ENCODE data around the gene VAV1. TPM values are rescaled to one million over a fixed set of nuclear protein-coding genes. Genes with fewer than 3 reads are reported as not detected.

Gene VAV1
- total and polyA plus RNA-seq, 9 of the 15 experiments (the other 6 are each of a cell fraction or from before 2014, with no cell fraction given) = 0.46 to 20.1 (median 11.1) TPM

GRCh38 chr19:6776999-6777398 is 4.5 kb downstream of the VAV1 start:
- CTCF ChIA-PET (ENCODE audit: low intra/inter-chr PET ratio) = no interaction called here
- H3K36me3 ChIP-seq (ENCODE audit: control insufficient read depth, insufficient read depth, low read length) = no peaks in the 10 kb centered on the region
- intact Hi-C loops (cut with micrococcal nuclease) (no loop called here), in situ Hi-C loops (cut with MboI) (no loop called here)
- DNase-seq (ENCODE audit: extremely low read depth in 1 of 4, low spot score in 3 of 4) (no peak), FAIRE-seq (no peak), ATAC-seq (no peak)
- H3K9me3 ChIP-seq (replicated peaks; ENCODE audit: control insufficient read depth, insufficient read depth, low read depth, low read length) = no peaks in the 10 kb centered on the region
- no peaks in the 10 kb centered on the region for H3K27me3 ChIP-seq (ENCODE audit: control insufficient read depth in 2 of 2, insufficient read depth in 2 of 2, low read length in 2 of 2)
- H3K4me2 ChIP-seq (ENCODE audit: insufficient read depth, low read length) = no peak overlapping the region
- H3K4me3 ChIP-seq = no peak overlapping the region
- H3K9ac ChIP-seq (ENCODE audit: insufficient read depth in 1 of 2, low read depth in 2 of 2, low read length in 2 of 2) = no peak overlapping the region
- 80% methylated on average over 4 of the region's 4 CpGs for WGBS (ENCODE audit: insufficient coverage, low coverage, missing lambda C conversion rate)
- TSS peak; percentile 25 for BruUV-seq (replicated peaks)
- peaks cover 6 to 30% of the 10 kb centered on the region in 2 experiments; a peak in 4 of 5 replicates for H3K4me1 ChIP-seq (replicated peaks in 1 of 2; ENCODE audit: control insufficient read depth in 2 of 2, insufficient read depth in 2 of 2, low read length in 2 of 2)
- no peak overlapping the region for H2AFZ ChIP-seq (ENCODE audit: low read depth, low read length)
- peaks cover 14% of the 10 kb centered on the region; the same call in 2 of the 3 replicates for H3K79me2 ChIP-seq (ENCODE audit: control insufficient read depth, insufficient read depth, low read length)
- 0 out of 2 replicates have a peak, but pooled peaks cover 3% of the 10 kb centered on the region for H4K20me1 ChIP-seq (replicated peaks; ENCODE audit: control insufficient read depth, insufficient read depth, low read length)
- POLR2A ChIA-PET = interaction anchor here (0.6 kb wide), 1 partner anchor 12 kb away, joined by 3 read pairs; no protein-coding TSS in a partner anchor
- TF ChIP-seq RFX7 (CRISPR knock-in tag; IDR thresholded peaks at IDR 0.05) = no peak
- H3K9me1 ChIP-seq (ENCODE audit: control insufficient read depth, insufficient read depth, low read length) = no peaks in the 10 kb centered on the region
- no peak overlapping the region for H3K27ac ChIP-seq (ENCODE audit: extremely low read depth, low read depth, low read length)

GRCh38 chr19:6777434-6777833 is 4.9 kb downstream of the VAV1 start:
- Histone ChIP-seq H3K4me2 (ENCODE audit: insufficient read depth, low read length) (no peak overlapping the region), H3K9ac (ENCODE audit: insufficient read depth in 1 of 2, low read depth in 2 of 2, low read length in 2 of 2) (no peak overlapping the region), H3K79me2 (ENCODE audit: control insufficient read depth, insufficient read depth, low read length) (peaks cover 14% of the 10 kb centered on the region; the same call in 2 of the 3 replicates), H3K4me3 (no peak overlapping the region), H3K9me3 (replicated peaks; ENCODE audit: control insufficient read depth, insufficient read depth, low read depth, low read length) (no peaks in the 10 kb centered on the region), H3K36me3 (ENCODE audit: control insufficient read depth, insufficient read depth, low read length) (no peaks in the 10 kb centered on the region), H3K27ac (ENCODE audit: extremely low read depth, low read depth, low read length) (no peak overlapping the region), H4K20me1 (replicated peaks; ENCODE audit: control insufficient read depth, insufficient read depth, low read length) (0 out of 2 replicates have a peak, but pooled peaks cover 3% of the 10 kb centered on the region), H3K4me1 (replicated peaks in 1 of 2; ENCODE audit: control insufficient read depth in 2 of 2, insufficient read depth in 2 of 2, low read length in 2 of 2) (peaks cover 6 to 26% of the 10 kb centered on the region in 2 experiments; a peak in 4 of 5 replicates), H3K9me1 (ENCODE audit: control insufficient read depth, insufficient read depth, low read length) (no peaks in the 10 kb centered on the region), H3K27me3 (ENCODE audit: control insufficient read depth in 2 of 2, insufficient read depth in 2 of 2, low read length in 2 of 2) (no peaks in the 10 kb centered on the region), H2AFZ (ENCODE audit: low read depth, low read length) (no peak overlapping the region)
- CTCF ChIA-PET (ENCODE audit: low intra/inter-chr PET ratio) = no interaction called here
- POLR2A ChIA-PET = interaction anchor here (0.6 kb wide), 1 partner anchor 12 kb away, joined by 3 read pairs; no protein-coding TSS in a partner anchor
- FAIRE-seq (no peak), DNase-seq (ENCODE audit: extremely low read depth in 1 of 4, low spot score in 3 of 4) (no peak), ATAC-seq (no peak)
- 30% methylated on average over 2 of the region's 2 CpGs for WGBS (ENCODE audit: insufficient coverage, low coverage, missing lambda C conversion rate)
- intact Hi-C loops (cut with micrococcal nuclease) = no loop called here
- TF ChIP-seq ZNF586 (CRISPR knock-in tag; conservative IDR thresholded peaks at IDR 0.05) = no peak
- peak; percentile 76 for TF ChIP-seq RBM25 (IDR thresholded peaks at IDR 0.05; ENCODE audit: low read depth, low read length, severe bottlenecking)
- BruUV-seq (replicated peaks) = no TSS peak
- in situ Hi-C loops (cut with MboI) = no loop called here

All from K562 (cell line).